ENCODE data around the gene GABRR3. TPM values are rescaled to one million over a fixed set of nuclear protein-coding genes. Genes with fewer than 3 reads are reported as not detected.

Gene GABRR3
- total and polyA plus RNA-seq, 2 experiments from 2014 or later = not detected

- ATAC-seq (no peak), DNase-seq (ENCODE audit: low spot score) (no peak)
- peaks cover 6% of the 10 kb centered on the region; the same call in 2 of the 3 replicates for H3K4me1 Mint-ChIP-seq
- no peak overlapping the region for H3K27ac ChIP-seq (ENCODE audit: low read depth)
- no peak overlapping the region for H2AFZ ChIP-seq
- H3K4me3 ChIP-seq = no peak overlapping the region
- H3K4me2 ChIP-seq = no peak overlapping the region
- H3K27me3 ChIP-seq (ENCODE audit: insufficient read depth) = no peaks in the 10 kb centered on the region
- H3K27ac Mint-ChIP-seq = no peak overlapping the region
- H3K79me2 ChIP-seq (replicated peaks; ENCODE audit: insufficient read depth) = no peaks in the 10 kb centered on the region
- H3K4me3 Mint-ChIP-seq = no peak overlapping the region
- H3K9me3 Mint-ChIP-seq = no peaks in the 10 kb centered on the region
- no peaks in the 10 kb centered on the region for H3K36me3 Mint-ChIP-seq (ENCODE audit: low read depth)
- TF ChIP-seq CREB1 (CRISPR knock-in tag; IDR thresholded peaks at IDR 0.05; ENCODE audit: low read depth) (no peak), ZNF331 (CRISPR knock-in tag; IDR thresholded peaks at IDR 0.05; ENCODE audit: low read depth) (no peak), JUNB (IDR thresholded peaks at IDR 0.05; ENCODE audit: unreplicated experiment) (no peak), POLR2AphosphoS5 (IDR thresholded peaks at IDR 0.05; ENCODE audit: low read depth) (no peak), EZH2phosphoT487 (IDR thresholded peaks at IDR 0.05; ENCODE audit: unreplicated experiment) (no peak), CTCF (conservative IDR thresholded peaks at IDR 0.05; ENCODE audit: low read depth in 2 of 2) (no peak), EZH2 (IDR thresholded peaks at IDR 0.05; ENCODE audit: low read depth, unreplicated experiment) (no peak), ETS1 (IDR thresholded peaks at IDR 0.05) (no peak), REST (IDR thresholded peaks at IDR 0.05; ENCODE audit: unreplicated experiment) (no peak), STAT1 (IDR thresholded peaks at IDR 0.05; ENCODE audit: unreplicated experiment) (no peak), NANOG (IDR thresholded peaks at IDR 0.05; ENCODE audit: borderline replicate concordance) (no peak), ZNF114 (CRISPR knock-in tag; IDR thresholded peaks at IDR 0.05) (no peak)
- no peaks in the 10 kb centered on the region for H4K20me1 ChIP-seq (replicated peaks; ENCODE audit: insufficient read depth)
- H3K9me2 ChIP-seq (ENCODE audit: insufficient read depth) = no peaks in the 10 kb centered on the region
- H3K4me1 ChIP-seq (ENCODE audit: insufficient read depth) = no peaks in the 10 kb centered on the region
- no peaks in the 10 kb centered on the region for H3K27me3 Mint-ChIP-seq (ENCODE audit: insufficient read depth, low read depth, poor library complexity)
- H3K36me3 ChIP-seq (ENCODE audit: insufficient read depth) = no peaks in the 10 kb centered on the region; the same call in 1 of the 2 replicates
- no peaks in the 10 kb centered on the region for H3F3A ChIP-seq (replicated peaks; ENCODE audit: low read depth)
Observed at GRCh38 chr3:97960551-97960950, 74.6 kb downstream of the GABRR3 start.

All from GM23338 (cell line).